ENCODE data around the gene RYR2.

DNA sequence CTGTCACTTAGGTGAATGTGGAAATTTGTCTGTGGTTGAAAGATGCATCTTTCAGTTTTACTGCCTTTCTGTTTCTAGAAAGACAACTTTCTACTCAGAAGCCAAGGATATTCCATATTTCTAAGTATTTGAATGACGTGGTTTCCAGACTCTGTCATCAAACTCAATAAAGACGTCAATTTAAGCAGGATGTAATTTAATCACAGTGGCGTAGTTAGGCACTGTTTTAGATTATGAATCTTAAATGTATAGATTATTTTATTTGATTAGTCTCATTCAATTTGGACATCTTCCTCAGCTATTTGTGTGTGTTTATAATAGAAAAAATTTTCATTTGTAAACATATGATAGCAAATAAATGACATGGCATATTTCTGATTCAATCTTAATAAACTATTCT, 298.9 kb downstream of the RYR2 start:
- TF ChIP-seq, protein P1, sequence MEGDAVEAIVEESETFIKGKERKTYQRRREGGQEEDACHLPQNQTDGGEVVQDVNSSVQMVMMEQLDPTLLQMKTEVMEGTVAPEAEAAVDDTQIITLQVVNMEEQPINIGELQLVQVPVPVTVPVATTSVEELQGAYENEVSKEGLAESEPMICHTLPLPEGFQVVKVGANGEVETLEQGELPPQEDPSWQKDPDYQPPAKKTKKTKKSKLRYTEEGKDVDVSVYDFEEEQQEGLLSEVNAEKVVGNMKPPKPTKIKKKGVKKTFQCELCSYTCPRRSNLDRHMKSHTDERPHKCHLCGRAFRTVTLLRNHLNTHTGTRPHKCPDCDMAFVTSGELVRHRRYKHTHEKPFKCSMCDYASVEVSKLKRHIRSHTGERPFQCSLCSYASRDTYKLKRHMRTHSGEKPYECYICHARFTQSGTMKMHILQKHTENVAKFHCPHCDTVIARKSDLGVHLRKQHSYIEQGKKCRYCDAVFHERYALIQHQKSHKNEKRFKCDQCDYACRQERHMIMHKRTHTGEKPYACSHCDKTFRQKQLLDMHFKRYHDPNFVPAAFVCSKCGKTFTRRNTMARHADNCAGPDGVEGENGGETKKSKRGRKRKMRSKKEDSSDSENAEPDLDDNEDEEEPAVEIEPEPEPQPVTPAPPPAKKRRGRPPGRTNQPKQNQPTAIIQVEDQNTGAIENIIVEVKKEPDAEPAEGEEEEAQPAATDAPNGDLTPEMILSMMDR (IDR thresholded peaks at IDR 0.05) = no peak
- no peak for TF ChIP-seq POLR2A (IDR thresholded peaks at IDR 0.05)
